Lower leg skin (tissue), 3 donors: Measurements from ENCODE around the gene ATIC.

ENCODE experiments used
- CTCF ChIP-seq, 3 donors: fragments of 450-650 bp; IDR thresholded peaks; one replicate each; pipeline ENCODE4 v1.5.1; 2016; ENCODE audit warnings: antibody characterized with exemption in 3 of 3, mild to moderate bottlenecking in 3 of 3, moderate library complexity in 2 of 3
- POLR2A ChIP-seq, 2 donors: fragments of 450-650 bp; IDR thresholded peaks; one replicate each; pipeline ENCODE4 v1.6.1; 2016 to 2017; ENCODE audit warnings: antibody characterized with exemption in 2 of 2, mild to moderate bottlenecking in 1 of 2, moderate library complexity in 1 of 2

GRCh38 chr2:215338883-215339679, 27.2 kb downstream of the ATIC start:
- no peak for TF ChIP-seq CTCF (IDR thresholded peaks at IDR 0.05)
- TF ChIP-seq POLR2A (IDR thresholded peaks at IDR 0.05): no peak
